Right lobe of liver (tissue), 4 donors: ENCODE data around the gene DLL1.

Experiments
- POLR2A ChIP-seq: fragments of 450-650 bp; IDR thresholded peaks from one replicate; pipeline ENCODE4 v1.6.1; 2017; ENCODE audit warnings: antibody characterized with exemption, mild to moderate bottlenecking
- TF ChIP-seq, protein P1 (sequence below), 4 donors: fragments of 200-600 bp in 3 of 4; fragments of 450-650 bp in 1 of 4; IDR thresholded peaks; one replicate each; pipeline versions ENCODE4 v1.5.1 to v1.8.0; 2016 to 2022; ENCODE audit warnings: antibody characterized with exemption in 4 of 4, mild to moderate bottlenecking in 2 of 4
- donor health status: DM: no; HTN: no; CAD: no.
- donor health status: DM: no; HTN: no; CAD: no.
- donor health status: DM: no; HTN: yes; CAD: no.

DNA sequence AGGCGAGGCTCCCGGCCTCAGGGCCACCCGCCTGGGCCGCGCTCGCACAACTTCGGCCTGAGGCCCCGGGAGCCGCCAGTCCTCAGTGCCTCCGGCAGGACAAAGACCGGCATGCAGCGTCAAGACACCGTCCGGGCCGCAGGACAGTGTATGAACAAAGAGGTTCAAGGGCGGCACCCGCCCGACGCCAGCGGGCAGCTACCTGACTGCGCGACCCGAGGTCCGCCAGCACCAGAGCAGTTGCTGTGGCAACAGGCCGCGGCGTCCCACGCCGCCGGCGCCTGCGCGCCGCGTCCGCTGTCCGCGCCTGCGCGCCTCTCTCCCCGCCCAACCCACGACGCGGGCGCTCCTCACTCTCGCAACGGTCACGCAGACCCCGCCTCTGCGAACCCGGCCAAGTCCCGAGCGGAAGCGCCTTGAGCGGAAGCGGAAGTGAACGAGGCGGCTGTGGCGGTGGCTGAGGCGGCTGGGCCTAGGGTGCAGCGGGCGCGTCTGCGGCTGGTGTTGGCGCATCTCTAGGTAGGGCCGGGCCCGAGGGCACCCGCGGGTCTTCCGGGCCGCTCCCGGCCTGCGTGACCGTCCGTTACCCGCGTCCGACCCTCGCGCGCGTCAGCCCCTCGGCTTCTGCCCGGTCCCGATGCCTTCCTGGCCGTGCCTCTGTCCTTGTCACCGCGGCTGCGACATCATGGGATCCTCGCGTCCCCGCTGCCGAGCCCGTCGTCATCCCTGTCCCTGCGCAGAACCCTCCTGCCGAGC, 15.6 kb upstream of the DLL1 start, which contains the start of gene FAM120B:
- TF ChIP-seq, protein P1, sequence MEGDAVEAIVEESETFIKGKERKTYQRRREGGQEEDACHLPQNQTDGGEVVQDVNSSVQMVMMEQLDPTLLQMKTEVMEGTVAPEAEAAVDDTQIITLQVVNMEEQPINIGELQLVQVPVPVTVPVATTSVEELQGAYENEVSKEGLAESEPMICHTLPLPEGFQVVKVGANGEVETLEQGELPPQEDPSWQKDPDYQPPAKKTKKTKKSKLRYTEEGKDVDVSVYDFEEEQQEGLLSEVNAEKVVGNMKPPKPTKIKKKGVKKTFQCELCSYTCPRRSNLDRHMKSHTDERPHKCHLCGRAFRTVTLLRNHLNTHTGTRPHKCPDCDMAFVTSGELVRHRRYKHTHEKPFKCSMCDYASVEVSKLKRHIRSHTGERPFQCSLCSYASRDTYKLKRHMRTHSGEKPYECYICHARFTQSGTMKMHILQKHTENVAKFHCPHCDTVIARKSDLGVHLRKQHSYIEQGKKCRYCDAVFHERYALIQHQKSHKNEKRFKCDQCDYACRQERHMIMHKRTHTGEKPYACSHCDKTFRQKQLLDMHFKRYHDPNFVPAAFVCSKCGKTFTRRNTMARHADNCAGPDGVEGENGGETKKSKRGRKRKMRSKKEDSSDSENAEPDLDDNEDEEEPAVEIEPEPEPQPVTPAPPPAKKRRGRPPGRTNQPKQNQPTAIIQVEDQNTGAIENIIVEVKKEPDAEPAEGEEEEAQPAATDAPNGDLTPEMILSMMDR (IDR thresholded peaks at IDR 0.05) = no peak
- peak; percentile 93 for TF ChIP-seq POLR2A
